Hepatocyte (in vitro differentiated cells): ENCODE measurements around the gene EEPD1. TPM values are rescaled to one million over a fixed set of nuclear protein-coding genes. Genes with fewer than 3 reads are reported as not detected.

Experiments
- DNase-seq: peaks from one replicate; pipeline ENCODE4 v3.0.0-alpha.2; 2016; ENCODE audit warnings: low spot score
- H2AFZ ChIP-seq: fragments of 200-600 bp; sonication (generic); 2 replicates; pipeline ENCODE4 v1.6.0; 2016; ENCODE audit warnings: antibody characterized with exemption, mild to moderate bottlenecking
- H3K27ac ChIP-seq: fragments of 200-600 bp; sonication (generic); 2 replicates; pipeline ENCODE4 v1.5.1; 2016; ENCODE audit warnings: mild to moderate bottlenecking
- H3K27me3 ChIP-seq: fragments of 200-600 bp; sonication (generic); 2 replicates; pipeline ENCODE4 v1.6.1; 2016
- H3K36me3 ChIP-seq: fragments of 200-600 bp; sonication (generic); replicated peaks from 2 replicates; pipeline ENCODE4 v1.5.1; 2016; ENCODE audit warnings: low read depth; ENCODE audit not compliant: insufficient read depth
- H3K4me1 ChIP-seq: fragments of 200-600 bp; sonication (generic); 2 replicates; pipeline ENCODE4 v1.5.1; 2016; ENCODE audit warnings: mild to moderate bottlenecking, moderate library complexity; ENCODE audit not compliant: insufficient read depth
- H3K4me2 ChIP-seq: fragments of 200-600 bp; sonication (generic); 2 replicates; pipeline ENCODE4 v1.6.0; 2016
- H3K4me3 ChIP-seq: fragments of 200-600 bp; sonication (generic); 2 replicates; pipeline ENCODE4 v1.5.1; 2016; ENCODE audit warnings: mild to moderate bottlenecking
- H3K79me2 ChIP-seq: fragments of 200-600 bp; sonication (generic); 2 replicates; pipeline ENCODE4 v1.6.0; 2017; ENCODE audit warnings: mild to moderate bottlenecking
- H3K9me2 ChIP-seq: fragments of 200-600 bp; sonication (generic); replicated peaks from 2 replicates; pipeline ENCODE4 v1.6.0; 2017; ENCODE audit warnings: mild to moderate bottlenecking; ENCODE audit not compliant: insufficient read depth
- H3K9me3 ChIP-seq: fragments of 200-600 bp; sonication (generic); 2 replicates; pipeline ENCODE4 v1.5.1; 2016; ENCODE audit warnings: low read depth, mild to moderate bottlenecking
- H4K20me1 ChIP-seq: fragments of 200-600 bp; sonication (generic); 2 replicates; pipeline ENCODE4 v1.6.0; 2016; ENCODE audit warnings: mild to moderate bottlenecking; ENCODE audit not compliant: insufficient read depth, poor library complexity, severe bottlenecking
- EZH2 ChIP-seq: fragments of 200-600 bp; sonication (generic); IDR thresholded peaks from 2 replicates; pipeline ENCODE4 v1.6.1; 2016; ENCODE audit warnings: antibody characterized with exemption, mild to moderate bottlenecking, borderline replicate concordance
- EZH2phosphoT487 ChIP-seq: fragments of 200-600 bp; sonication (generic); IDR thresholded peaks from one replicate; pipeline ENCODE4 v1.6.1; 2018; ENCODE audit warnings: antibody characterized with exemption, mild to moderate bottlenecking, low read depth, moderate library complexity; ENCODE audit not compliant: unreplicated experiment, severe bottlenecking
- WGBS: methylation state at CpG from one replicate; pipeline ENCODE4 v1.1.6; 2016; ENCODE audit warnings: low lambda C conversion rate; ENCODE audit errors: missing lambda C conversion rate; 5-methylcytosine and 5-hydroxymethylcytosine counted together
- polyA plus RNA-seq: library from polyadenylated mRNA; unstranded; fragments of >200 nt; fragmentation: Nextera tagmentation; extraction: Ambion mirVana; gene quantifications from 2 replicates; pipeline ENCODE4 v1.2.1, GENCODE V29; 2016
- total RNA-seq: library from RNA; depleted of rRNA; stranded (reverse); fragments of >200 nt; gene quantifications from 2 replicates; pipeline ENCODE4 v1.2.3, GENCODE V29; 2014
- TF ChIP-seq, protein P1 (sequence below): fragments of 200-600 bp; sonication (generic); IDR thresholded peaks from 2 replicates; pipeline ENCODE4 v1.5.1; 2016; ENCODE audit warnings: antibody characterized with exemption, mild to moderate bottlenecking; ENCODE audit not compliant: poor library complexity

EEPD1 gene
- total and polyA plus RNA-seq, 2 experiments from 2014 or later = 7.7 to 14.2 TPM

DNA sequence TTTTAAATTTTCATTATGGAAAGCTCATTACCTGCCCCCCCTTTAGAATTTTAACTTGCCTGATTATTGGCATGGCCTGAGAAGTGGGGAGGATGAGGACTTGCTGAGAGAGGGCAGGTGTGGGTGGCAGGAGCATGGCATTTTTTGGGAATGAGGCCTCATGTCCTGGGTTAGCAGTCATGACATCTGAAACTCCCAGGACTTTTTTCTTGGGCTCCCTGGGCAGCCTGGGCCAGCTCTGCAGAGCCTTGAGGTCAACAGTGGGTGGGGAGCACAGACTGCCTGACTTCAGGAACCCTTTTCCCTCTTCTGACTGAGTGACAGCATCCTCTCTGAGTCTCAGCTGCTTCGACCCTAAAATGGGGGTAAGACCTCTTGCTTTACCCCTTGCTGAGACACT lies 46.3 kb downstream of the EEPD1 start:
- Histone ChIP-seq H2AFZ (no peak overlapping the region), H3K27me3 (no peaks in the 10 kb centered on the region), H3K9me2 (no peaks in the 10 kb centered on the region), H3K4me1 (peaks cover 18% of the 10 kb centered on the region), H4K20me1 (no peaks in the 10 kb centered on the region), H3K79me2 (peaks cover 11% of the 10 kb centered on the region), H3K4me2 (no peak overlapping the region), H3K4me3 (no peak overlapping the region), H3K9me3 (no peaks in the 10 kb centered on the region), H3K27ac (no peak overlapping the region), H3K36me3 (no peaks in the 10 kb centered on the region)
- DNase-seq = no peak
- TF ChIP-seq EZH2phosphoT487 = no peak
- TF ChIP-seq, protein P1, sequence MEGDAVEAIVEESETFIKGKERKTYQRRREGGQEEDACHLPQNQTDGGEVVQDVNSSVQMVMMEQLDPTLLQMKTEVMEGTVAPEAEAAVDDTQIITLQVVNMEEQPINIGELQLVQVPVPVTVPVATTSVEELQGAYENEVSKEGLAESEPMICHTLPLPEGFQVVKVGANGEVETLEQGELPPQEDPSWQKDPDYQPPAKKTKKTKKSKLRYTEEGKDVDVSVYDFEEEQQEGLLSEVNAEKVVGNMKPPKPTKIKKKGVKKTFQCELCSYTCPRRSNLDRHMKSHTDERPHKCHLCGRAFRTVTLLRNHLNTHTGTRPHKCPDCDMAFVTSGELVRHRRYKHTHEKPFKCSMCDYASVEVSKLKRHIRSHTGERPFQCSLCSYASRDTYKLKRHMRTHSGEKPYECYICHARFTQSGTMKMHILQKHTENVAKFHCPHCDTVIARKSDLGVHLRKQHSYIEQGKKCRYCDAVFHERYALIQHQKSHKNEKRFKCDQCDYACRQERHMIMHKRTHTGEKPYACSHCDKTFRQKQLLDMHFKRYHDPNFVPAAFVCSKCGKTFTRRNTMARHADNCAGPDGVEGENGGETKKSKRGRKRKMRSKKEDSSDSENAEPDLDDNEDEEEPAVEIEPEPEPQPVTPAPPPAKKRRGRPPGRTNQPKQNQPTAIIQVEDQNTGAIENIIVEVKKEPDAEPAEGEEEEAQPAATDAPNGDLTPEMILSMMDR = no peak
- TF ChIP-seq EZH2 = no peak
- WGBS = 93% methylated on average over 1 of the region's 1 CpG

DNA sequence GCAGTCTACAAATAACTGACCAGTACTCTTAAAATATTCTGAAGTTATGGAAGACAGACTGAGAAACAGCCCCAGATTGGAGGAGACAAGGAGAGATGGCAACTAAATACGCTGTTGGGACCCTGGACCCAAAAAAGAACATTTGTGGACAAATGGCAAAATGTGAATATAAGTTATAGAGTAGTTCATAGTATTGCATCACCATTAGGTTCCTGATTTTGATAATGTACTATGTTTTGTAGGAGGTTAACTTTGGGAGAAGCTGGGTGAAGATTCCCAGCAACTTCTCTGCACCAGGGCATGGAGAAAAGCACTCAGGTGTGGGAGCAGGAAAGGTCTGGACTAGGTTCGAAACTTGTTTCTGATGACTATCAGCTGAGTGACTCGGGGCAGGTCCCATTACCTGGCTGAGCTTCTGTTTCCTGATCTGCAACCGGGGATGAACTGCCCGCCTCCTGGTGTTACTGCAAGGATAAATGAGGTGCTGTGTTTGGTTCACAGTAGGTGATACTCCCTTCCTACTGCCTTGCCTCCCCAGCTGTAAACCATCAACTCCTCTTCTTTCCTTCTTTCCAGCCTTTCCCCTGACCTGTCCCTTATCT lies 48.2 kb downstream of the EEPD1 start:
- H3K9me2 ChIP-seq = no peaks in the 10 kb centered on the region
- no peak overlapping the region for H3K4me3 ChIP-seq
- H3K4me2 ChIP-seq = no peak overlapping the region
- no peak for DNase-seq
- no peak overlapping the region for H2AFZ ChIP-seq
- 65% methylated on average over 5 of the region's 5 CpGs for WGBS
- no peaks in the 10 kb centered on the region for H3K9me3 ChIP-seq
- no peaks in the 10 kb centered on the region for H3K36me3 ChIP-seq
- no peak for TF ChIP-seq EZH2
- H3K27me3 ChIP-seq = no peaks in the 10 kb centered on the region
- H3K27ac ChIP-seq = no peak overlapping the region
- H3K79me2 ChIP-seq = peaks cover 9% of the 10 kb centered on the region
- peaks cover 30% of the 10 kb centered on the region for H3K4me1 ChIP-seq
- no peaks in the 10 kb centered on the region for H4K20me1 ChIP-seq

DNA sequence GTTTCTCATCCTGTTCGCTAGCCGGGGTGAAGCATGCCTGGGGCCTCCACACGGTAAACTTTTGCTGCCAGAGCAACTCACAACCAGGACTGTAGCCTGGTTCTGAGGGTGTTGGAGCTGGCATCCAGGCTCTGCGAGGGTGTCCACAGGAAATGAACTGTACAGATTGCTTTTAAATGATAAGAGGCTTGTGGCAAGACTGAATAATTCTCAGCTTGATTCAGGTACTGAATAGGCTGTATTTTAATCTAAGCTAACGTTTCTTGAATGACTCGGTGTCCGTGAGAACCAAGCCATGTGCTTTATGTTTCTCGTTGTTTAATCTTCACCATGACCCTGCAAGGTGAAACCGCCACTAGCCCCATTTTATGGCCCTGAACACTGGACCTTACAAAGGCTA lies 49.3 kb downstream of the EEPD1 start:
- Histone ChIP-seq H3K27me3 (no peaks in the 10 kb centered on the region), H4K20me1 (no peaks in the 10 kb centered on the region), H3K9me2 (no peaks in the 10 kb centered on the region), H3K9me3 (no peaks in the 10 kb centered on the region), H3K4me1 (peaks cover 33% of the 10 kb centered on the region), H3K4me3 (no peak overlapping the region), H3K36me3 (no peaks in the 10 kb centered on the region), H2AFZ (no peak overlapping the region), H3K79me2 (peaks cover 9% of the 10 kb centered on the region), H3K27ac (no peak overlapping the region), H3K4me2 (no peak overlapping the region)
- TF ChIP-seq EZH2phosphoT487 (no peak), EZH2 (no peak)
- TF ChIP-seq, protein P1 = no peak
- 66% methylated on average over 9 of the region's 9 CpGs for WGBS
- DNase-seq = no peak

DNA sequence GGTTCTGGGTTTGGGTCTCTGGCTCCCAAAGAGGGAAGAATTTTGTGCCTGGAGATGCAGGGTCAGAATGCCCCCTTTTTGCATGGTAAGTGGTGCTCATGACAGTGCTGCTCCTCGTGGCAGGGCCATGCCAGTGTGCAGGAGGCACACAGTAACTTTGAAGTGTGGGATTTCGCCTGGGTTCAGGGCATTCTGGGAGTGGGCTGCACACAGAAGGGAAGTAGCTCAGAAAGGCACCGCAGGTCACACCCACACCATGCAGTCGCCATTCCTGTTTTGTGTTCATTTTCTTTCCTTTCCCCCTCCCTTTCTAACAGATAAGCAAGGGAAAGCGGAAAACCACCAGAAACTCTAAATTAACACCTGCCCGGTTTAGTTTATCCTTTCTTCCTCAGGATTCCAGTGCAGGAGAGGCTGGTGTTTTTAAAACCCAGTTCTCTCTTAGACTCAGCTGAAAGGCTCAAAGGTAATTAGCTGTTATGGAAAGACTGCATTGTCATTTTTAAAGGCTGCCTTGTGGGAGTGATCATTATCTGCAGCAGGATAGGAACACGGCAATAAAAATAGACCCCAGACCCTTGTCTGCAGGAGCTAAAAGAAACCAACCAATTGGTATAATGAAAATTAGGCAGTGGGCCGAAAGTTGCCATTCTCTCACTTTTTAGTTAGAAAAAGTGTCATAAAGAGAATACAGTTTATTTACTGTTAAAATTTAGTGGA lies 50.2 kb downstream of the EEPD1 start:
- Histone ChIP-seq H3K27ac (no peak overlapping the region), H3K4me2 (no peak overlapping the region), H2AFZ (no peak overlapping the region), H3K4me1 (peaks cover 38% of the 10 kb centered on the region), H3K9me3 (no peaks in the 10 kb centered on the region), H3K27me3 (no peaks in the 10 kb centered on the region), H3K79me2 (peaks cover 9% of the 10 kb centered on the region), H3K36me3 (no peaks in the 10 kb centered on the region), H3K9me2 (no peaks in the 10 kb centered on the region), H4K20me1 (no peaks in the 10 kb centered on the region), H3K4me3 (no peak overlapping the region)
- TF ChIP-seq EZH2 = no peak
- TF ChIP-seq EZH2phosphoT487 = no peak
- TF ChIP-seq, protein P1 = no peak
- WGBS = 42% methylated on average over 8 of the region's 8 CpGs
- DNase-seq = no peak
